DLD1 (cell line): Measurements from ENCODE around the gene CISD1.

ENCODE experiments used
- in situ Hi-C: cut with HindIII; loops from 2 replicates; pipeline ENCODE4 v1.10.0; 2017; ENCODE audit warnings: low sequenced_read_pairs

Gene CISD1

GRCh38 chr10:58265249-58265648, 3.7 kb upstream of the CISD1 start:
- in situ Hi-C loops, result no loop called here

GRCh38 chr10:58266003-58266825, 2.7 kb upstream of the CISD1 start:
- in situ Hi-C loops, result no loop called here

GRCh38 chr10:58266826-58267712, 1.9 kb upstream of the CISD1 start:
- in situ Hi-C loops, result no loop called here

- in situ Hi-C loops, result no loop called here
Measured at GRCh38 chr10:58267713-58268453, 1.1 kb upstream of the CISD1 start, which contains the start of gene IPMK. Gene IPMK (minus strand): TSS chr10:58267894. CDS start chr10:58267611, 283 bp downstream.

GRCh38 chr10:58268454-58268945, 462 bp upstream of the CISD1 start:
- in situ Hi-C loops, result no loop called here

- in situ Hi-C loops, result no loop called here
Measured at GRCh38 chr10:58269782-58270290, 874 bp downstream of the CISD1 start.

- in situ Hi-C loops, result no loop called here
Measured at GRCh38 chr10:58275261-58275660, 6.3 kb downstream of the CISD1 start.

- in situ Hi-C loops, result no loop called here
Measured at GRCh38 chr10:58275908-58276307, 6.9 kb downstream of the CISD1 start.

GRCh38 chr10:58278274-58278961, 9.5 kb downstream of the CISD1 start:
- in situ Hi-C loops, result no loop called here

GRCh38 chr10:58278962-58279307, 10.0 kb downstream of the CISD1 start:
- in situ Hi-C loops, result no loop called here

- in situ Hi-C loops, result no loop called here
Measured at GRCh38 chr10:58280477-58280876, 11.5 kb downstream of the CISD1 start.

GRCh38 chr10:58281092-58281752, 12.3 kb downstream of the CISD1 start:
- in situ Hi-C loops, result no loop called here

- in situ Hi-C loops, result no loop called here
Measured at GRCh38 chr10:58282615-58283014, 13.7 kb downstream of the CISD1 start.

GRCh38 chr10:58291538-58292174, 22.7 kb downstream of the CISD1 start:
- in situ Hi-C loops, result no loop called here

GRCh38 chr10:58293989-58294388, 25.0 kb downstream of the CISD1 start:
- in situ Hi-C loops, result no loop called here

- in situ Hi-C loops, result no loop called here
Measured at GRCh38 chr10:58299580-58299979, 30.6 kb downstream of the CISD1 start.

GRCh38 chr10:58300676-58301075, 31.7 kb downstream of the CISD1 start:
- in situ Hi-C loops, result no loop called here

- in situ Hi-C loops, result no loop called here
Measured at GRCh38 chr10:58302254-58302653, 33.3 kb downstream of the CISD1 start.

- in situ Hi-C loops, result no loop called here
Measured at GRCh38 chr10:58304099-58304633, 35.2 kb downstream of the CISD1 start.
